HG03039 (cell line): Measurements from ENCODE around the gene RBFOX2.
"Not testable (repeated sequence)": the region's sequence is repeated elsewhere in the genome, so short reads cannot be mapped to it uniquely, and the experiment has no call there.

Source experiments
- ATAC-seq: cut with Tn5 transposase; IDR thresholded peaks from one replicate; pipeline ENCODE4 v1.9.1; 2021; ENCODE audit warnings: mild to moderate bottlenecking, moderate library complexity; ENCODE audit not compliant: unreplicated experiment

Gene RBFOX2

GRCh38 chr22:36010090-36010489 lies 18.5 kb downstream of the RBFOX2 start:
- ATAC-seq, result no peak

GRCh38 chr22:36009085-36009484 lies 19.5 kb downstream of the RBFOX2 start:
- no peak for ATAC-seq

GRCh38 chr22:36008565-36008964 lies 20.1 kb downstream of the RBFOX2 start:
- ATAC-seq, result no peak

GRCh38 chr22:36008131-36008530 lies 20.5 kb downstream of the RBFOX2 start:
- ATAC-seq, result no peak

- no peak for ATAC-seq
Observed at GRCh38 chr22:36003972-36004674, 24.5 kb downstream of the RBFOX2 start.

- ATAC-seq, result no peak
Observed at GRCh38 chr22:36002718-36003260, 25.8 kb downstream of the RBFOX2 start.

- no peak for ATAC-seq
Observed at GRCh38 chr22:36002084-36002483, 26.5 kb downstream of the RBFOX2 start.

GRCh38 chr22:35998748-35999147 lies 29.9 kb downstream of the RBFOX2 start:
- no peak for ATAC-seq

- no peak for ATAC-seq
Observed at GRCh38 chr22:35997438-35997837, 31.2 kb downstream of the RBFOX2 start.

- no peak for ATAC-seq
Observed at GRCh38 chr22:35996596-35996995, 32.0 kb downstream of the RBFOX2 start.

GRCh38 chr22:35995772-35996171 lies 32.9 kb downstream of the RBFOX2 start:
- no peak for ATAC-seq

GRCh38 chr22:35995348-35995747 lies 33.3 kb downstream of the RBFOX2 start:
- ATAC-seq, result no peak

GRCh38 chr22:35993727-35994126 lies 34.9 kb downstream of the RBFOX2 start:
- ATAC-seq, result not testable (repeated sequence)

GRCh38 chr22:35993048-35993714 lies 35.4 kb downstream of the RBFOX2 start:
- no peak for ATAC-seq

- ATAC-seq, result no peak
Observed at GRCh38 chr22:35991168-35991567, 37.5 kb downstream of the RBFOX2 start.

GRCh38 chr22:35988030-35988429 lies 40.6 kb downstream of the RBFOX2 start:
- no peak for ATAC-seq

- no peak for ATAC-seq
Observed at GRCh38 chr22:35987487-35987886, 41.1 kb downstream of the RBFOX2 start.

- no peak for ATAC-seq
Observed at GRCh38 chr22:35986088-35986487, 42.5 kb downstream of the RBFOX2 start.

- ATAC-seq, result no peak
Observed at GRCh38 chr22:35985371-35985770, 43.3 kb downstream of the RBFOX2 start.

- no peak for ATAC-seq
Observed at GRCh38 chr22:35984183-35985175, 44.1 kb downstream of the RBFOX2 start.

- ATAC-seq, result no peak
Observed at GRCh38 chr22:35981900-35982299, 46.7 kb downstream of the RBFOX2 start.
